ENCODE results near the gene UBXN6.

UBXN6 gene

DNA sequence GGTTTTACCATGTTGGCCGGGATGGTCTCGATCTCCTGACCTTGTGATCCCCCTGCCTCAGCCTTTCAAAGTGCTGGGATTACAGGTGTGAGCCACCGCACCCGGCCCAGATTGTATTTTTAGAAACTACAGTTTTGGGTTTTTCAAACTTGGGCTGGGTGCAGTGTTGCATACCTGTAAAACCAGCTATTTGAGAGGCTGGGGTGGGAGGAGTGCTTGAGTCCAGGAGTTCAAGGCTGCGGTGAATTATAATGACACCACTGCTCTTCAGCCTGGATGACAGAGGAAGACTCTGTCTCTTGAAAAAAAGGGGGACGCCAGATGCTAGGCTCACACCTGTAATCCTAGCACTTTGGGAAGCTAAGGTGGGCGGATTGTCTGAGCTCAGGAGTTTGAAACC is 51.0 kb downstream of the UBXN6 start:
- DNase-seq (ENCODE audit: low read depth): no peak
- TF ChIP-seq, protein P1, sequence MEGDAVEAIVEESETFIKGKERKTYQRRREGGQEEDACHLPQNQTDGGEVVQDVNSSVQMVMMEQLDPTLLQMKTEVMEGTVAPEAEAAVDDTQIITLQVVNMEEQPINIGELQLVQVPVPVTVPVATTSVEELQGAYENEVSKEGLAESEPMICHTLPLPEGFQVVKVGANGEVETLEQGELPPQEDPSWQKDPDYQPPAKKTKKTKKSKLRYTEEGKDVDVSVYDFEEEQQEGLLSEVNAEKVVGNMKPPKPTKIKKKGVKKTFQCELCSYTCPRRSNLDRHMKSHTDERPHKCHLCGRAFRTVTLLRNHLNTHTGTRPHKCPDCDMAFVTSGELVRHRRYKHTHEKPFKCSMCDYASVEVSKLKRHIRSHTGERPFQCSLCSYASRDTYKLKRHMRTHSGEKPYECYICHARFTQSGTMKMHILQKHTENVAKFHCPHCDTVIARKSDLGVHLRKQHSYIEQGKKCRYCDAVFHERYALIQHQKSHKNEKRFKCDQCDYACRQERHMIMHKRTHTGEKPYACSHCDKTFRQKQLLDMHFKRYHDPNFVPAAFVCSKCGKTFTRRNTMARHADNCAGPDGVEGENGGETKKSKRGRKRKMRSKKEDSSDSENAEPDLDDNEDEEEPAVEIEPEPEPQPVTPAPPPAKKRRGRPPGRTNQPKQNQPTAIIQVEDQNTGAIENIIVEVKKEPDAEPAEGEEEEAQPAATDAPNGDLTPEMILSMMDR (conservative IDR thresholded peaks at IDR 0.05; ENCODE audit: control insufficient read depth, insufficient read depth, low read depth, low read length): no peak
- H3K4me3 ChIP-seq (ENCODE audit: control insufficient read depth, low read depth, low read length): no peak overlapping the region

DNA sequence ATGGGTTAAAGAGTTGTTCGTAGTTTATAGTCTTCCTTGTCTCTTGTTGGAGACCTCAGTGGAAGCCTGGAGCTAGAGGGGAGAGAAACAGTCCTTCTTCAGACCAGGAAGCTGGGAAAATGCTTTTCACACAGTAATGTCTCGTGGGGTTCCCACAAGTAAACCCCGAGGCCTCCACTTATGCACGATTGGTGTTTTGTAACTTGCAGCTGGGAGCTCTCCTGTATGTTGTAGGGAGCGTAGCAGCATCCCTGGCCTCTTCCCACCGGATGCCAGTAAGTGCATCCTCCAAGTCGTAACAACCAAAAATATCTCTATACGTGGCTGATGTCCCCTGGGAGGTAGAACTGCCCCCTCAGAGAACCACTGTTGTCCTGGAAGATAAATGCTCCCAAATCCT is 51.6 kb downstream of the UBXN6 start:
- TF ChIP-seq, protein P1 (conservative IDR thresholded peaks at IDR 0.05; ENCODE audit: control insufficient read depth, insufficient read depth, low read depth, low read length): no peak
- no peak overlapping the region for H3K4me3 ChIP-seq (ENCODE audit: control insufficient read depth, low read depth, low read length)
- no peak for DNase-seq (ENCODE audit: low read depth)

DNA sequence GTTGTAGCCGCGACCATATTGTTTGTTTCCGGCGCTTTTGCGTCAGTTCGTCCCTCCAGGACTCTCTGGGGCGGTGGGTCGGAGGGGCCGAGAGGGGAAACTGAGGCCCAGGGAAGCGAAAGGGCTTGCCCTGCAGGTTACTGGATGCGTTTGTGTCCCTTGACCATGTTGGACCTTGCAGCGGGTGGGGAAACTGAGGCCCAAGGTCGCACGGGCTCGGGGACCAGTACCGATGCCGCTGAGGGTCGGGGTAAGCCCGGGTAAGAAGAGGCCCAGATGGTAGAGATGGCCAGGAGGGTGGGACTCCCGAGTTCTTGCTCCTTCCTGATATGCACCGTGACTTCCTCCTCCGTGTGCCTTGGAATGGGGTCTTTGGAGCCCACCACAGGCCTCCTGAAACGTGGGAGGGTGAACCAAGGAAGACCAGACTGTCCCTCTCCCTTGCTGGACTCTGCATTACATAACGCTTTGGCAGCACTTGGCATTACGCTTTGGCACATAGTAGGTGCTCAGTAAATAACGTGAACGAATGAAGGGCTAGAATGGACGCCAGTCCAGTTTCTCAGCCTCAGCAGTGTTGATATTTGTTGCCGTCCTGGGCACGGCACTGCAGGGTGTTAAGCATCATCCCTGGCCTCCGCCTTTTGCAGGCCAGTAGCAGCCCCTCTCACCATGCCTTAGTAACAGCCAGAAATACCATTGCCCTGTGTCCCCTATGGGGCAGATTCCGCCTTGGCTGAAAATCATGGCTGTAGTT is 54.4 kb downstream of the UBXN6 start:
- peak overlapping the region; percentile 90 for H3K4me3 ChIP-seq (ENCODE audit: control insufficient read depth, low read depth, low read length)
- TF ChIP-seq, protein P1 (conservative IDR thresholded peaks at IDR 0.05; ENCODE audit: control insufficient read depth, insufficient read depth, low read depth, low read length): no peak
- DNase-seq (ENCODE audit: low read depth): no peak

DNA sequence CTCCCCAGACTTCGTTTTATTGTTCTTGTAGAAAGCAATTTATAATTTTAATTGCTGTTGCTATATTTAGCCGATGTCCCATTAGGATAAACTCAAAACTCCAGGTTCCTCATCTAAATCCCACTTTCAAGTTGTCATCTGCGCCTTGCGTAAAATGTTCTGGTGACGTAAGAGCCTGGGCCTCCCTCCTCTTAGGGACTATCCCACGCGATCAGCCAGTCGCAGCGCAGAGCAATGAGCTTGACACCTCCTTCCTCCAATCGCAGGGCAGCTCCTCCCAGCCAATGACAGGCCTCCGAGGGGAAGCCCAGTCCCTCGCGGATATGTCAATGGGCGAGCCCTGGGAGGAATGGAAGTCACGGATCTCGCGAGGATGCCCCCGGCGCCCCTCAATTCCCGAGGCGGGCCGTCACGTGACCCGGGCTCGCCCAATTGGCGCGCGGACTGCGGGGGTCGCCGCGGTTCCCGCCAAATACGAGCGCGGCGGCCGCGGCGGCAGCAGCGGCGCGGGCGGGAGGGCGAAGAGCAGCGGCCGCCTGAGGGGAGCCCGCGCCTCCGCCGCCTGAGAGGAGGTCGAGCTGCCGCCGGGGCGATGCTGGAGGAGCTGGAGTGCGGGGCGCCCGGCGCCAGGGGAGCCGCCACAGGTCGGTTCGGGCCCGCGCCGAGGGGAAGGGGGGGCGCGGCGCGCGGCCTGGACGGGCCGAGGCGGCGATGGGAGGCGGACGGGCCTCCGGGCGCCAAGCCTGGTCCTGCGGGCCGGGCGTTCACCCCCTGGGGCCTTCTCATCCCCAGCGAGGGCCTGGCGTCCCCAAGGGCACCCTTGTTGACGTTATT is 55.2 kb downstream of the UBXN6 start, which contains the start of gene CHAF1A:
TSS of gene CHAF1A (plus strand) at position 470 of the 834 bp plus-strand sequence. CDS start at position 593, 123 bp downstream.
- H3K4me3 ChIP-seq (ENCODE audit: control insufficient read depth, low read depth, low read length): peak within 1 kb of the TSS; percentile 90
- TF ChIP-seq, protein P1 (conservative IDR thresholded peaks at IDR 0.05; ENCODE audit: control insufficient read depth, insufficient read depth, low read depth, low read length): no peak
- DNase-seq (ENCODE audit: low read depth): peak; percentile 100

DNA sequence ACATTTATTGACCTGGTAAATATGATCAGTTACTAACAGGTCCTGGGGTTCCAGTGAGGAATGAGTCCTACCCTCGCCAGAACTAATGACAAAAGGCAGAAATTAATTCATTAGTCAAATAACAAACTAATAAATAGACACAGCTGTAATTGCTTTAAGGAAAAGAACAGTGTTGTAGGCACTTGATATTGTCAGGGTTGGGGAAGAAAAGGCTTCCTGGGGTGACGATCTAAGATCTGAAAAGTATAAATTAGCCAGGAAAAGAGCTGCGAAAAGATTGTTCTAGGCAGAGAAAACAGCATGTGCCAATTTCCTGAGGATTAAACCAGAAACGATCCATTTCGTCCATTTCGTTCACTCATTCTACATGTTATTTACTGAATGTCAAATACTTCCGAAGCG is 55.8 kb downstream of the UBXN6 start:
- DNase-seq (ENCODE audit: low read depth): no peak
- TF ChIP-seq, protein P1 (conservative IDR thresholded peaks at IDR 0.05; ENCODE audit: control insufficient read depth, insufficient read depth, low read depth, low read length): no peak
- peak overlapping the region; percentile 50 for H3K4me3 ChIP-seq (ENCODE audit: control insufficient read depth, low read depth, low read length)

DNA sequence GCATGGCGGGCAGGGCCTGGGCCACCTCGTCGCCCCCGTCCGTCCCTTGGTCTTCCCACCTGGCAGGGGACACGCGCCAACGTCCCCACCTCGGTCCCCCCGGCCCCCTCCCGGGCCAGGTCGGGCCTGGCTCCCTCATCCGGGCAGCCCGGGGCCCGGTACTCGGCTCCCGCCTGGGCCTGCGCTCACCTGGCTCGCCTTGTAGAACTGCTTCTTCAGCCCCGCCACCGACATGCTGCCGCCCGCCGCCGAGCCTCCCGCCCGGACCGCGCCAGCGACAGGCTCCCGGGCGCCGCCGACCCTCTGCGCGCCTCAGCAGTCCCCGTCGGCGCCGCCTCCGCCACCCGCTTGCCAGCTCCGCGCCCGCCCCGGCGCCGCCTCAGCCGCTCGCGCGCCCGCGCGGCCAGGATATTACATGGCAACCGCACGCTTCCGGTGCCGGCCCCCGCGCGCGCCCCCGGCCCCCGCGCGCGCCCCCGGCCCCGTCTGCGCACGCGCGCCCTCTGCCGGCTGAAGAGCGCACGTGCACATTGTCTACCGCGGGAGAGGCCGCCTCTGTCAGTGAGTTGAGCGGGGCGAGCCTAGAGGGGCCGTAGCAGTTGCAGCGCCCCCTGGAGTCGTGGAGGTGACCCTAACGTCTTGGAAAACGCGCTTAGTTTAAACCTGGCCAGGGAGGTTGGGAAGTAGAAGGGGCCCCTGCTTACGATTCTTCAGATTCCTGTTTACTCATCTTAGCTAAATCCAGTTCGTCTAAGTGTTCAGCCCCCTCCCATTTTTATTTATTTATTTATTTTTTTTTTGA is 57.3 kb downstream of the UBXN6 start, which contains the start of gene SH3GL1:
TSS of gene SH3GL1 (minus strand) at position 413 of the 802 bp plus-strand sequence. CDS start at position 234, 179 bp downstream.
- peak; percentile 90 for DNase-seq (ENCODE audit: low read depth)
- peak within 1 kb of the TSS; percentile 75 for H3K4me3 ChIP-seq (ENCODE audit: control insufficient read depth, low read depth, low read length)
- TF ChIP-seq, protein P1 (conservative IDR thresholded peaks at IDR 0.05; ENCODE audit: control insufficient read depth, insufficient read depth, low read depth, low read length): peak; percentile 76
